ENCODE measurements around the gene GTF2F2. TPM values are rescaled to one million over a fixed set of nuclear protein-coding genes. Genes with fewer than 3 reads are reported as not detected.

GTF2F2 gene
- total RNA-seq, 1 experiment from 2014 or later: 21.7 TPM

- CTCF ChIA-PET: interaction anchor here (0.7 kb wide), 1 partner anchor 281 kb away, joined by 4 read pairs; no protein-coding TSS in a partner anchor
- TF ChIP-seq SIN3A (IDR thresholded peaks at IDR 0.05; ENCODE audit: borderline replicate concordance, insufficient read depth, low read depth, low read length) (no peak), REST (IDR thresholded peaks at IDR 0.05; ENCODE audit: insufficient read depth in 1 of 2, low read depth in 2 of 2, low read length in 1 of 2) (no peak), TCF7L2 (IDR thresholded peaks at IDR 0.05; ENCODE audit: low read depth, low read length) (no peak), CTCF (IDR thresholded peaks at IDR 0.05) (no peak), POLR2AphosphoS5 (IDR thresholded peaks at IDR 0.05; ENCODE audit: low read depth, low read length) (no peak)
- BruUV-seq (replicated peaks): no TSS peak
- H3K36me3 ChIP-seq (ENCODE audit: control insufficient read depth, insufficient read depth, low read length): no peaks in the 10 kb centered on the region
- in situ Hi-C loops (cut with HindIII; ENCODE audit: low pct_unique_long_range_greater_than_20kb, low sequenced_read_pairs): no loop called here
- DNase-seq (ENCODE audit: low read depth, low spot score) (no peak), ATAC-seq (no peak)
- intact Hi-C loops (cut with micrococcal nuclease; ENCODE audit: unreplicated experiment): no loop called here
- H3K27ac ChIP-seq (ENCODE audit: low read length): no peak overlapping the region
- peaks cover 7% of the 10 kb centered on the region; the same call in 1 of the 2 replicates for H3K4me1 ChIP-seq (ENCODE audit: control insufficient read depth, insufficient read depth, low read length)
- H3K27me3 ChIP-seq (ENCODE audit: control insufficient read depth, insufficient read depth, low read length): no peaks in the 10 kb centered on the region
- no peaks in the 10 kb centered on the region for H3K9me3 ChIP-seq (ENCODE audit: control insufficient read depth, insufficient read depth, low read depth, low read length)
- no peak overlapping the region for H3K4me3 ChIP-seq (ENCODE audit: low read depth in 2 of 2, low read length in 2 of 2)
- POLR2A ChIA-PET: no interaction called here
These were observed 207.1 kb downstream of the GTF2F2 start for GRCh38 chr13:45327253-45327955.

- ChIA-PET POLR2A (interaction anchor here (0.6 kb wide), 2 partner anchors 45 to 62 kb away, joined by 4 to 7 read pairs; no protein-coding TSS in a partner anchor), CTCF (interaction anchor here (0.9 kb wide), 1 partner anchor 47 kb away, joined by 3 read pairs; no protein-coding TSS in a partner anchor)
- peaks cover 11% of the 10 kb centered on the region for H3K4me1 ChIP-seq (ENCODE audit: control insufficient read depth, insufficient read depth, low read length)
- no peaks in the 10 kb centered on the region for H3K9me3 ChIP-seq (ENCODE audit: control insufficient read depth, insufficient read depth, low read depth, low read length)
- DNase-seq (ENCODE audit: low read depth, low spot score) (no peak), ATAC-seq (no peak)
- H3K36me3 ChIP-seq (ENCODE audit: control insufficient read depth, insufficient read depth, low read length): no peaks in the 10 kb centered on the region
- TF ChIP-seq TCF7L2 (IDR thresholded peaks at IDR 0.05; ENCODE audit: low read depth, low read length) (no peak), CTCF (IDR thresholded peaks at IDR 0.05) (no peak), POLR2AphosphoS5 (IDR thresholded peaks at IDR 0.05; ENCODE audit: low read depth, low read length) (no peak), SIN3A (IDR thresholded peaks at IDR 0.05; ENCODE audit: borderline replicate concordance, insufficient read depth, low read depth, low read length) (no peak), REST (IDR thresholded peaks at IDR 0.05; ENCODE audit: insufficient read depth in 1 of 2, low read depth in 2 of 2, low read length in 1 of 2) (no peak)
- H3K27me3 ChIP-seq (ENCODE audit: control insufficient read depth, insufficient read depth, low read length): no peaks in the 10 kb centered on the region
- intact Hi-C loops (cut with micrococcal nuclease; ENCODE audit: unreplicated experiment) (no loop called here), in situ Hi-C loops (cut with HindIII; ENCODE audit: low pct_unique_long_range_greater_than_20kb, low sequenced_read_pairs) (no loop called here)
- H3K4me3 ChIP-seq (ENCODE audit: low read depth in 2 of 2, low read length in 2 of 2): no peak overlapping the region
- BruUV-seq (replicated peaks): no TSS peak
- H3K27ac ChIP-seq (ENCODE audit: low read length): no peak overlapping the region
These were observed 208.4 kb downstream of the GTF2F2 start for GRCh38 chr13:45328661-45329111.

Measured in Panc1 (cell line).